ENCODE measurements around the gene COPB2. TPM values are rescaled to one million over a fixed set of nuclear protein-coding genes. Genes with fewer than 3 reads are reported as not detected.

COPB2 gene
- total RNA-seq, 1 donor from 2014 or later: 140 TPM

DNA sequence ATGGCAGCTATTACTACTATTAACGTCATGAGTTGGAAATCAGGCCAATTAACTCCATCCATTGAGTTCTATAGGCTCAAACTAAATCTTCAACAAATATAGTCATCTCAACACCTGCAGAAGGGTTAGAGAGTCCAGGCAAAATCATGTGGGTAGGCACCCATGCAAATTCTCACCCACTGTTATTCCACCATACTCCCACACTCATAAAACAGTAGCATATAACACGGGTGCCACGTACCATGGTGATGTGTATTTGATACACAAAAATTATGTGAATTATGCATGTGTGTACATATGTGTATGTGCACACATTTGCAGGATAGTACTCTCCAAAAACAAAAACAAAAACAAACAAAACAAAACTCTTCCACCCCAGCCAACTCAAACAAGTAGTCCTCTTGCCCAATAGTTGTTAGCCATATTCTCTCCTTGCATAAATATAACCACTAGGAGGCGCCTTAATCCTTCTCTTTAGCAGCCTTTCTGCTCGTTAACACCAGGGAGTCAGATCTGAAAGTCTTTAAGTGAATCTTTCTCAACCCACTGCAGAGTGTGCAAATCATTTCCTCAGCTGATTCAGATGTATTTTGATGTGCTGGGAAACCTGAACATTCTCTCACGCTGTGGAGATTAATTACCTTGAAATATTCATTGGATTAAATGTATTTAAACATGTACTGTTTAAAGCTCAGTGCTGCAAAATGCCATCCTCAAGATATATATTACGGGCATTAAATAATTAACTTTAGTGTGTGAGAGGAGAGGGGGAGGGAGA is 38.0 kb upstream of the COPB2 start:
- peaks cover 14% of the 10 kb centered on the region for H3K36me3 Mint-ChIP-seq
- no peak overlapping the region for H3K27ac Mint-ChIP-seq
- H3K9me3 Mint-ChIP-seq: no peaks in the 10 kb centered on the region
- peaks cover 5% of the 10 kb centered on the region for H3K4me1 Mint-ChIP-seq (ENCODE audit: unreplicated experiment)
- H3K27me3 Mint-ChIP-seq: no peaks in the 10 kb centered on the region
- H3K4me3 Mint-ChIP-seq: no peak overlapping the region
- TF ChIP-seq, protein P1, sequence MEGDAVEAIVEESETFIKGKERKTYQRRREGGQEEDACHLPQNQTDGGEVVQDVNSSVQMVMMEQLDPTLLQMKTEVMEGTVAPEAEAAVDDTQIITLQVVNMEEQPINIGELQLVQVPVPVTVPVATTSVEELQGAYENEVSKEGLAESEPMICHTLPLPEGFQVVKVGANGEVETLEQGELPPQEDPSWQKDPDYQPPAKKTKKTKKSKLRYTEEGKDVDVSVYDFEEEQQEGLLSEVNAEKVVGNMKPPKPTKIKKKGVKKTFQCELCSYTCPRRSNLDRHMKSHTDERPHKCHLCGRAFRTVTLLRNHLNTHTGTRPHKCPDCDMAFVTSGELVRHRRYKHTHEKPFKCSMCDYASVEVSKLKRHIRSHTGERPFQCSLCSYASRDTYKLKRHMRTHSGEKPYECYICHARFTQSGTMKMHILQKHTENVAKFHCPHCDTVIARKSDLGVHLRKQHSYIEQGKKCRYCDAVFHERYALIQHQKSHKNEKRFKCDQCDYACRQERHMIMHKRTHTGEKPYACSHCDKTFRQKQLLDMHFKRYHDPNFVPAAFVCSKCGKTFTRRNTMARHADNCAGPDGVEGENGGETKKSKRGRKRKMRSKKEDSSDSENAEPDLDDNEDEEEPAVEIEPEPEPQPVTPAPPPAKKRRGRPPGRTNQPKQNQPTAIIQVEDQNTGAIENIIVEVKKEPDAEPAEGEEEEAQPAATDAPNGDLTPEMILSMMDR (conservative IDR thresholded peaks at IDR 0.05): peak; percentile 94
- DNase-seq (ENCODE audit: extremely low spot score, unreplicated experiment): no peak

DNA sequence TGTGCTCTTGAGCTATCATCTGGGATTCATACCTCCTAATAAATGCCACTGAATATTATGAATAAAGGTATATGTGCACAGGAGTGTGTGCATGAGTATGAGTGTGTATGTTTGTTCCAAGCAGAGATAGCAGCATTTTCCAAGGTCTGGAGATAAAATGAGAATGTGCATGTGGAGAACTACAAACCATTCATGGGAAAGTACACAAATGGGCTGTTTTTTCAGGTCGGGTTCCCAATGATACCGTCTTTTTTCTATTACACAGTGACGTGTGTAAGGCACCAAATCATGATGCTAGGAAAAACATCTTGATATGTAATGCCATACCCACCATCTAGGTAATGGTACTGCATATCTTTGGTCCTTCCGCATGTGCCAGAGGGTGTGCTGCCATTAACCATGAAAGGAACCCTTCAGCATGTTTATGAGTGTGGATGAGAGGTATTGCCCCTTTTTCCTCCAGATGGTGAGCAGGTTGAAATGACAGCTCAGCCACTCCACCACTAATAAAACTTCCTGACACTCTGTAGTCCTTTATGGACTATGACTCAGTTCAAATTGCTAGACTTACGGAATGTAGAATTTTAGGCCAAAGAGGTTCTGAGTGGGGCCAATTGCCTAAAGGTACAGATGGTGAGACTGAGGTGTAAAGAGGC is 36.4 kb upstream of the COPB2 start:
- no peaks in the 10 kb centered on the region for H3K27me3 Mint-ChIP-seq
- H3K9me3 Mint-ChIP-seq: no peaks in the 10 kb centered on the region
- peaks cover 11% of the 10 kb centered on the region for H3K36me3 Mint-ChIP-seq
- H3K4me3 Mint-ChIP-seq: no peak overlapping the region
- H3K4me1 Mint-ChIP-seq (ENCODE audit: unreplicated experiment): peaks cover 5% of the 10 kb centered on the region
- H3K27ac Mint-ChIP-seq: no peak overlapping the region
- TF ChIP-seq, protein P1 (conservative IDR thresholded peaks at IDR 0.05): no peak
- no peak for DNase-seq (ENCODE audit: extremely low spot score, unreplicated experiment)

DNA sequence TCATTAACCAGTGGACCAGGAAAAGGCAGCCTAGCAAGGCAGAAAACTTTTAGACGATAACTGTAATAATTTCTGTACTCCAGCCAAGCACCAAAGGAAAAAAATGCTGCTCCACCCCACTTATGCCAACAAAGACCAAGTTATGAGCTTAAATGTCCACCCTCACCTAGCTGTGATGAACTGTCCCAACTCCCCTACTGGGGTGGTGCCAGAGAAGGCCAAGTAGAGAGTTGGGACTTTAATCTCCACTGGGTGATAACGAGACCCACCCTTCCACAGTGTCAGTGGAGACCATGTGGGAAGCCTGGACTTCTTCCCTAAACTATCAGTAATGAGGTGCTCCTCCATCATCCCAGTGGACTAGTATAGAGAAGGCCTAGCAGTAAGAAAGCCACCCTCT is 33.8 kb upstream of the COPB2 start:
- Mint-ChIP-seq H3K27me3 (no peaks in the 10 kb centered on the region), H3K9me3 (no peaks in the 10 kb centered on the region), H3K4me1 (ENCODE audit: unreplicated experiment) (peaks cover 1% of the 10 kb centered on the region), H3K4me3 (no peak overlapping the region), H3K36me3 (peaks cover 11% of the 10 kb centered on the region), H3K27ac (no peak overlapping the region)
- TF ChIP-seq, protein P1 (conservative IDR thresholded peaks at IDR 0.05): no peak
- DNase-seq (ENCODE audit: extremely low spot score, unreplicated experiment): no peak

DNA sequence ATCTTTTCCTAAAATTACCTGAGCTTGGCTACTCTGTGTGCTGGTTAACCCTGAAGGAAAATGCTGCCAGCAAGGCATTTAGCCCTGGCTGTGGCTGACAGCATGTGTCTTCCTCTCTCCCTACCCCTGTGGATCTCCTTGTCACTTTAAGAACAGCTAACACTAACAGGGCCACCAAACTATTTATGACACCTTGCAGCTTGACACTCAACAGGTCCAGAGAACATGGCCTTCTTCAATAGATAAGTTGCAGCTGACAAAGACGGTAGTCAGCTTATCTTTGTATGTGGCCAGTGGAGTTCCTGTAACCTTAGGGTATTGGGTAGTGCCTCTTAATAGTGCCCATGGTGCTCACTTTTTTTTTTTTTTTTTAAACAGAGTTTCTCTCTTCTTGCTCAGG is 32.0 kb upstream of the COPB2 start:
- DNase-seq (ENCODE audit: extremely low spot score, unreplicated experiment): no peak
- TF ChIP-seq, protein P1 (conservative IDR thresholded peaks at IDR 0.05): no peak
- H3K4me1 Mint-ChIP-seq (ENCODE audit: unreplicated experiment): no peaks in the 10 kb centered on the region
- no peak overlapping the region for H3K4me3 Mint-ChIP-seq
- H3K36me3 Mint-ChIP-seq: peaks cover 14% of the 10 kb centered on the region
- no peaks in the 10 kb centered on the region for H3K9me3 Mint-ChIP-seq
- no peak overlapping the region for H3K27ac Mint-ChIP-seq
- H3K27me3 Mint-ChIP-seq: no peaks in the 10 kb centered on the region

DNA sequence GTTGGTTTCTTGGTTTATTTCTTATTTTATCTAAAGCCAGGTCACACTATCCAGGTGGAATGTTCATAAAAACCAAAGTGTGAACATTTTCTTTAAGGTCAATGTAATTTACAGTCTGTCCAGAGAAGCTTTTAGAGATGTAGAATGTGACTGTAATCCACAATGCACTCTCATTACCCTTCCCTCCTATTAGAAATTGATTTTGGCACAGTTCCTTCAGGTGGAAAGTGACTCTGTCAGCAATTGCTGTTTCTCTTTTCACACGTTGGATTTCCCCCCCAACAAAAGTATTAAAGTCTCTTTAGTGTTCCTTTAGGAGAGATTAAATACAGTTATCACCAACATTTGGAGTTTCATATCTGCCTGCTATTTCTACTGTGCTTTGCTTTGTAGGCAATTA is 31.6 kb upstream of the COPB2 start:
- H3K36me3 Mint-ChIP-seq: peaks cover 17% of the 10 kb centered on the region
- no peaks in the 10 kb centered on the region for H3K4me1 Mint-ChIP-seq (ENCODE audit: unreplicated experiment)
- no peak overlapping the region for H3K4me3 Mint-ChIP-seq
- no peak for DNase-seq (ENCODE audit: extremely low spot score, unreplicated experiment)
- TF ChIP-seq, protein P1 (conservative IDR thresholded peaks at IDR 0.05): no peak
- no peaks in the 10 kb centered on the region for H3K27me3 Mint-ChIP-seq
- no peak overlapping the region for H3K27ac Mint-ChIP-seq
- H3K9me3 Mint-ChIP-seq: peaks cover 2% of the 10 kb centered on the region

All from type B pancreatic cell (in vitro differentiated cells).